ENCODE results near the gene LAGE3.

LAGE3 gene

GRCh38 chrX:154464806-154465365 is 14.2 kb downstream of the LAGE3 start:
- peaks cover 5% of the 10 kb centered on the region; the same call in 1 of the 2 replicates for H3K36me3 ChIP-seq

DNA sequence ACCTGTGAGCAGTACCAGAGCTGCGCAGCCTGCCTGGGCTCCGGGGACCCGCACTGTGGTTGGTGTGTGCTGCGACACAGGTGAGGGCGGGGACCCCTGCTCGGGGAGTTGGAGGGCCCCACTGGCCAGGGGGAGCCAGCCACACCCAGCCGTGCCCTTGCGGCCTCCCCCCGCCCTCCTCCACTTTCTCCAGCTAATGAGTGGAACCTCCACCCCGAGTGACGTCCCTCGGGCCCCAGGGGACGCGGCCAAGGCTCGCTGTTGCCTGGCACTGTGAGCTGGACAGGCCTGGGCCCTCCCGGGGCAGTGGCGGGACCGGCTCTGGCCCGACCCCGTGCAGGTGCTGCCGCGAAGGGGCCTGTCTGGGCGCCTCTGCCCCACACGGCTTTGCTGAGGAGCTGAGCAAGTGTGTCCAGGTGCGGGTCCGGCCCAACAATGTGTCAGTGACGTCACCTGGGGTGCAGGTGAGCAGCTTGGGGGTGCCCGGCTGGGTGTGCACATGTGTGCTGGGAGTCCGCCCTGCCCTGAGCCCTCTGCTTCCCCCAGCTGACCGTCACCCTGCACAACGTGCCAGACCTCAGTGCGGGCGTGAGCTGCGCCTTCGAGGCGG is 15.4 kb downstream of the LAGE3 start:
- Histone ChIP-seq H3K27me3 (no peaks in the 10 kb centered on the region), H3K9me3 (no peaks in the 10 kb centered on the region), H3K4me1 (peaks cover 9% of the 10 kb centered on the region), H3K36me3 (peaks cover 5% of the 10 kb centered on the region; the same call in 1 of the 2 replicates), H3K4me3 (ENCODE audit: low read depth, low read length) (no peak overlapping the region)
- DNase-seq, result no peak
- no peak for TF ChIP-seq CTCF (IDR thresholded peaks at IDR 0.05; ENCODE audit: low read depth, low read length)

More at GRCh38 chrX:154464806-154465365, 14.2 kb downstream of the LAGE3 start:
- no peaks in the 10 kb centered on the region for H3K27me3 ChIP-seq
- H3K4me3 ChIP-seq (ENCODE audit: low read depth, low read length), result no peak overlapping the region
- H3K9me3 ChIP-seq, result no peaks in the 10 kb centered on the region
- no peak for DNase-seq
- peaks cover 1% of the 10 kb centered on the region; the same call in 1 of the 2 replicates for H3K4me1 ChIP-seq
- TF ChIP-seq CTCF (IDR thresholded peaks at IDR 0.05; ENCODE audit: low read depth, low read length), result no peak

GRCh38 chrX:154462396-154462795 is 16.7 kb downstream of the LAGE3 start:
- Histone ChIP-seq H3K27me3 (no peaks in the 10 kb centered on the region), H3K9me3 (no peaks in the 10 kb centered on the region), H3K4me3 (ENCODE audit: low read depth, low read length) (no peak overlapping the region), H3K36me3 (peaks cover 5% of the 10 kb centered on the region; the same call in 1 of the 2 replicates), H3K4me1 (peaks cover 9% of the 10 kb centered on the region)
- no peak for TF ChIP-seq CTCF (IDR thresholded peaks at IDR 0.05; ENCODE audit: low read depth, low read length)
- no peak for DNase-seq

DNA sequence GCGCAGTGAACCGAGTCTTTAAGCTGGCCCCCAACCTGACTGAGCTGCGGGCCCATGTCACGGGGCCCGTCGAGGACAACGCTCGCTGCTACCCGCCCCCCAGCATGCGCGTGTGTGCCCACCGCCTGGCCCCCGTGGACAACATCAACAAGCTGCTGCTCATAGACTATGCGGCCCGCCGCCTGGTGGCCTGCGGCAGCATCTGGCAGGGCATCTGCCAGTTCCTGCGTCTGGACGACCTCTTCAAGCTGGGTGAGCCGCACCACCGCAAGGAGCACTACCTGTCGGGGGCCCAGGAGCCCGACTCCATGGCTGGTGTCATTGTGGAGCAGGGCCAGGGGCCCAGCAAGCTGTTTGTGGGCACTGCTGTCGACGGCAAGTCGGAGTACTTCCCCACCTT is 18.8 kb downstream of the LAGE3 start:
- H3K27me3 ChIP-seq, result no peaks in the 10 kb centered on the region
- no peaks in the 10 kb centered on the region for H3K9me3 ChIP-seq
- no peak overlapping the region for H3K4me3 ChIP-seq (ENCODE audit: low read depth, low read length)
- peak; percentile 49 for TF ChIP-seq CTCF (IDR thresholded peaks at IDR 0.05; ENCODE audit: low read depth, low read length)
- peaks cover 9% of the 10 kb centered on the region for H3K4me1 ChIP-seq
- peaks cover 5% of the 10 kb centered on the region; the same call in 1 of the 2 replicates for H3K36me3 ChIP-seq
- DNase-seq, result peak; percentile 65

GRCh38 chrX:154459832-154460231 is 19.2 kb downstream of the LAGE3 start:
- TF ChIP-seq CTCF (IDR thresholded peaks at IDR 0.05; ENCODE audit: low read depth, low read length), result no peak
- H3K4me3 ChIP-seq (ENCODE audit: low read depth, low read length), result peak overlapping the region; percentile 65
- H3K9me3 ChIP-seq, result no peaks in the 10 kb centered on the region
- H3K4me1 ChIP-seq, result peaks cover 9% of the 10 kb centered on the region
- H3K36me3 ChIP-seq, result peaks cover 5% of the 10 kb centered on the region; the same call in 1 of the 2 replicates
- peak; percentile 48 for DNase-seq
- no peaks in the 10 kb centered on the region for H3K27me3 ChIP-seq

Measured in BE2C (cell line).